Thymus (tissue), 11 donors: ENCODE results near the gene NUP210L. TPM values are rescaled to one million over a fixed set of nuclear protein-coding genes. Genes with fewer than 3 reads are reported as not detected.

Source experiments
- DNase-seq, 9 donors: peaks; one replicate each; pipeline ENCODE4 v3.0.0-alpha.2; 2013; ENCODE audit warnings: low spot score in 9 of 9, low read depth in 6 of 9, missing footprints in 1 of 9
- H3K27ac ChIP-seq, 2 donors: one replicate each; pipeline ENCODE4 v1.5.1; 2013; ENCODE audit warnings: control low read depth in 1 of 2, low read depth in 1 of 2, low read length in 1 of 2, mild to moderate bottlenecking in 1 of 2, moderate library complexity in 1 of 2
- H3K27me3 ChIP-seq, 2 donors: one replicate each; pipeline ENCODE4 v1.5.1; 2013; ENCODE audit warnings: low read length in 1 of 2; ENCODE audit not compliant: control insufficient read depth in 2 of 2, insufficient read depth in 1 of 2
- H3K36me3 ChIP-seq, 2 donors: one replicate each; pipeline ENCODE4 v1.5.1; 2013; ENCODE audit warnings: low read length in 1 of 2, mild to moderate bottlenecking in 1 of 2, moderate library complexity in 1 of 2; ENCODE audit not compliant: control insufficient read depth in 2 of 2, insufficient read depth in 2 of 2
- H3K4me1 ChIP-seq, 2 donors: one replicate each; pipeline ENCODE4 v1.5.1; 2013; ENCODE audit warnings: low read length in 2 of 2; ENCODE audit not compliant: control insufficient read depth in 2 of 2, insufficient read depth in 2 of 2
- H3K4me3 ChIP-seq, 2 donors: one replicate each; pipeline ENCODE4 v1.5.1; 2013; ENCODE audit warnings: low read length in 2 of 2, control low read depth in 1 of 2, mild to moderate bottlenecking in 1 of 2
- H3K9me3 ChIP-seq, 2 donors: one replicate each; pipeline ENCODE4 v1.5.1; 2013; ENCODE audit warnings: low read length in 1 of 2, mild to moderate bottlenecking in 1 of 2; ENCODE audit not compliant: control insufficient read depth in 2 of 2, insufficient read depth in 1 of 2
- WGBS: extraction: QIAGEN DNeasy Blood & Tissue Kit; methylation state at CpG from one replicate; pipeline ENCODE4 v1.1.7; 2013; 5-methylcytosine and 5-hydroxymethylcytosine counted together
- polyA plus RNA-seq: library from polyadenylated mRNA; stranded (reverse); fragments of 200-250 nt; gene quantifications from one replicate; pipeline ENCODE4 v1.2.3, GENCODE V29; 2013
- total RNA-seq: library from RNA; stranded (reverse); fragments of 120-200 nt; gene quantifications from one replicate; pipeline ENCODE4 v1.2.4, GENCODE V29; 2013
- donor health status: healthy.

Gene NUP210L
- total and polyA plus RNA-seq, 2 donors, result 0.05 to 0.14 TPM

- 98% methylated on average over 11 of the region's 11 CpGs for WGBS
- peaks cover 24 to 44% of the 10 kb centered on the region in 2 donors for H3K36me3 ChIP-seq
Observed at GRCh38 chr1:153995640-153996039, 159.2 kb downstream of the NUP210L start.

GRCh38 chr1:153995202-153995601 is 159.7 kb downstream of the NUP210L start:
- DNase-seq, result no peak
- WGBS, result 98% methylated on average over 3 of the region's 3 CpGs
- Histone ChIP-seq H3K36me3 (peaks cover 24 to 44% of the 10 kb centered on the region in 2 donors), H3K9me3 (no peaks in the 10 kb centered on the region), H3K27me3 (no peaks in the 10 kb centered on the region), H3K4me1 (peaks cover 2 to 17% of the 10 kb centered on the region in 2 donors), H3K4me3 (no peak overlapping the region), H3K27ac (no peak overlapping the region)

More at GRCh38 chr1:153995640-153996039, 159.2 kb downstream of the NUP210L start:
- H3K4me1 ChIP-seq, result peaks cover 2 to 16% of the 10 kb centered on the region in 2 donors
- no peak overlapping the region for H3K27ac ChIP-seq
- no peak overlapping the region for H3K4me3 ChIP-seq
- H3K27me3 ChIP-seq, result no peaks in the 10 kb centered on the region
- no peaks in the 10 kb centered on the region for H3K9me3 ChIP-seq
- no peak for DNase-seq

DNA sequence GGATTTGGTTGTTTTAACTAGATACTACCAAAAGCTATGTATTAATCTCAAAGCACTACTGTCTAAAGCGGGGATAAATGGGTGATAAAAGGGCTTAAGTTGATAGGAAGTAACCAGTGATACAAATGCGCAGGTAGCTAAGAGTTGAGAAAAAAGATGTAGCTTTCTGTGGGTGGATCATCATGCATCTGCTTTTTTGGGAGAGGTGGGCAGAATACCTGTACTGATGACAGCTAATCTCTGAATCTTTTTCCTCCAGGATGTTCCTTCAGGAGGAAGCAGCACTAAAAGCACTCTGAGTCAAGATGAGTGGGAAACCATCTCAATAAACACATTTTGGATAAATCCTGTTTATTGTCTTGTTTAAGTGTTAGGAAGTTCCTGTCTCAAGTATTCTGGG is 163.1 kb downstream of the NUP210L start:
- Histone ChIP-seq H3K27ac (no peak overlapping the region), H3K36me3 (peaks cover 24 to 44% of the 10 kb centered on the region in 2 donors), H3K4me3 (peak overlapping the region in 1 of 2 donors; percentile 88), H3K27me3 (no peaks in the 10 kb centered on the region), H3K9me3 (no peaks in the 10 kb centered on the region), H3K4me1 (peaks cover 4 to 23% of the 10 kb centered on the region in 2 donors)
- no peak for DNase-seq
- 92% methylated on average over 2 of the region's 2 CpGs for WGBS

DNA sequence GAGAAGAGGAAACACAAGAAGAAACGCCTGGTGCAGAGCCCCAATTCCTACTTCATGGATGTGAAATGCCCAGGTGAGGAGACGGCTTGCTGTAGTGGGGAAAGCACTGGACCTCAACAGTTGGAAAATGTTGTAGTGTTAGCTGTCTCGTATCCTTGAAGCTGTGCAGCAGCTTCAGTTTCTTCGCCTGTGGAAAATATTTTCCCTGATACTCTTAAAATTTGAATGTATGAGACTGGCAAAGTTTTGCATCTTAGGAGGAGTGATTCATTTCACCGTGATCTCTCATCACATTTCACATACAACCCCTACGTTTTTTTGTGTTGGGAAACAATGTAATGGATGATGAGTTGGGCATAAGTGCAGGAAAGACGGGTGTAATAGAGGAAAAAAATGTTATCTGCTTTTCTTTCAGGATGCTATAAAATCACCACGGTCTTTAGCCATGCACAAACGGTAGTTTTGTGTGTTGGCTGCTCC is 163.7 kb downstream of the NUP210L start:
- peaks cover 24 to 42% of the 10 kb centered on the region in 2 donors for H3K36me3 ChIP-seq
- H3K27ac ChIP-seq, result peak overlapping the region; percentile 78 to 90
- peak overlapping the region; percentile 80 to 88 for H3K4me3 ChIP-seq
- H3K27me3 ChIP-seq, result peaks cover 2 to 3% of the 10 kb centered on the region in 2 donors
- DNase-seq, result no peak
- peaks cover 10 to 29% of the 10 kb centered on the region in 2 donors for H3K4me1 ChIP-seq
- no peaks in the 10 kb centered on the region for H3K9me3 ChIP-seq
- 23% methylated on average over 9 of the region's 9 CpGs for whole genome bisulfite sequencing

- Histone ChIP-seq H3K9me3 (no peaks in the 10 kb centered on the region), H3K27me3 (peaks cover 2 to 9% of the 10 kb centered on the region in 2 donors), H3K4me3 (peak within 1 kb of the TSS; percentile 80 to 88), H3K27ac (peak within 1 kb of the TSS; percentile 78 to 90), H3K4me1 (peaks cover 10 to 34% of the 10 kb centered on the region in 2 donors), H3K36me3 (peaks cover 24 to 39% of the 10 kb centered on the region in 2 donors)
- DNase-seq, result peak; percentile 93 to 99 (median 98)
- WGBS, result under 1% methylated on average over 36 of the region's 36 CpGs
Observed at GRCh38 chr1:153990468-153991150, 164.3 kb downstream of the NUP210L start, which contains the start of gene RPS27. RPS27 (plus strand) TSS chr1:153990762; CDS start chr1:153990797, 35 bp downstream.

GRCh38 chr1:153987621-153988020 is 167.3 kb downstream of the NUP210L start:
- no peak for DNase-seq
- Histone ChIP-seq H3K27ac (no peak overlapping the region), H3K27me3 (peaks cover 2 to 13% of the 10 kb centered on the region in 2 donors), H3K4me1 (peaks cover 10 to 35% of the 10 kb centered on the region in 2 donors), H3K4me3 (no peak overlapping the region), H3K36me3 (peaks cover 5 to 12% of the 10 kb centered on the region in 2 donors), H3K9me3 (no peaks in the 10 kb centered on the region)
- 98% methylated on average over 8 of the region's 8 CpGs for WGBS

DNA sequence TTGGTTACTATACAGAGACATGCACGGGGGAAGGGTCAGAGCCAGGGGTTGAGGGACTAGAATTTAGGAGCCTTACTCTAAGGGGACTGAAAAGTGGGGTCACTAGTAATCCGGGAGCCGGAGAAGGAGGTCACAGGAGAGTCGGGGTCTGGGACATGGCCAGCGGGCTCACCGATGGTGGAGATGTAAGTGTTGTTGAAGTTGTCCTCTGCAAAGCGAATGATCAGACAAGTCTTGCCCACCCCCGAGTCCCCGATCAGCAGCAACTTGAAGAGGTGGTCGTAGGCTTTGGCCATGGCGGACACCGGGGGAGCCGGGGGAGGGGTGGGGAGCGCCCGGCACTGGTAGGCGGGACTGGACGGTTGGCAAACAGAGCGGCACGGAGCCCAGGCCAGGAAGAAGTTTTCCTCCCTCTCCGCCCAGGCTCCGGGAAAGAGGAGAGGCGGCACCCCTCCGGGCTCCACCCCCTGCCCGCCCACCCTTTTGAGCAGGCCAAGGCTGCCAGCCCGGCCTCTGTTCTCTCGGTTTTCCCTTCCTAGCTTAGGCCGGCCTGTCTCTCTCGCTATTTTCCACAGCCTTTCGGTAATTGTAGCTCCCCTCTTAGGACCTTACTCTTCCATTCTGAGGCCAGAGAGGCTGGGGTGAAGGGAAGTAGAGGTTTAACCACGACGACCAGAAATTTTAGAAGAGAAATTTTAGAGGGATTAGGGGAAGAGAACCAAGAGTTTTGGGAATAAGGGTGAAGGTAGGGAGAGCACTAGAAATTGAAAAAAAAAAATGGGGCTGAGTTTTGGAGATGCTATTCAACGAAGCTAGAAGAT is 168.7 kb downstream of the NUP210L start, which contains the start of gene RAB13:
RAB13 (minus strand) TSS at position 399 of the 821 bp plus-strand sequence; CDS start at position 296, 103 bp downstream.
- Histone ChIP-seq H3K36me3 (no peaks in the 10 kb centered on the region), H3K27me3 (peaks cover 2 to 13% of the 10 kb centered on the region in 2 donors), H3K9me3 (no peaks in the 10 kb centered on the region), H3K4me3 (peak within 1 kb of the TSS; percentile 35 to 50), H3K4me1 (peaks cover 8 to 23% of the 10 kb centered on the region in 2 donors), H3K27ac (peak within 1 kb of the TSS; percentile 69 to 74)
- DNase-seq, result peak in 1 of 9 donors; percentile 52
- 7% methylated on average over 31 of the region's 32 CpGs for WGBS

GRCh38 chr1:153985341-153985912 is 169.4 kb downstream of the NUP210L start:
- 55% methylated on average over 7 of the region's 7 CpGs for WGBS
- H3K36me3 ChIP-seq, result no peaks in the 10 kb centered on the region
- H3K27ac ChIP-seq, result peak overlapping the region; percentile 36 to 69
- H3K4me3 ChIP-seq, result peak overlapping the region; percentile 35 to 50
- H3K27me3 ChIP-seq, result peaks cover 2 to 13% of the 10 kb centered on the region in 2 donors
- no peaks in the 10 kb centered on the region for H3K9me3 ChIP-seq
- no peak for DNase-seq
- H3K4me1 ChIP-seq, result peaks cover 8 to 22% of the 10 kb centered on the region in 2 donors
